Measurements from ENCODE around the gene GBX1. TPM values are rescaled to one million over a fixed set of nuclear protein-coding genes. Genes with fewer than 3 reads are reported as not detected.

Gene GBX1
- total RNA-seq, 1 experiment from 2014 or later = not detected

- Mint-ChIP-seq H3K4me3 (peak overlapping the region; percentile 47), H3K4me1 (peaks cover 12% of the 10 kb centered on the region), H3K36me3 (no peaks in the 10 kb centered on the region), H3K27me3 (ENCODE audit: low read depth) (peaks cover 70% of the 10 kb centered on the region), H3K9me3 (peaks cover 8% of the 10 kb centered on the region), H3K27ac (no peak overlapping the region)
- POLR2A ChIA-PET = no interaction called here
- no peak for TF ChIP-seq MAX (CRISPR knock-in tag; IDR thresholded peaks at IDR 0.05)
- TF ChIP-seq JUN (CRISPR knock-in tag; IDR thresholded peaks at IDR 0.05) = no peak
- TF ChIP-seq CTCF (IDR thresholded peaks at IDR 0.05) = peak; percentile 36; the same call in 1 of the 2 replicates
- 0 out of 2 replicates have a peak, but pooled peaks have one; percentile 9 for TF ChIP-seq FOXP1 (CRISPR knock-in tag; IDR thresholded peaks at IDR 0.05; ENCODE audit: borderline replicate concordance)
- no peak for TF ChIP-seq E2F4 (CRISPR knock-in tag; IDR thresholded peaks at IDR 0.05; ENCODE audit: borderline replicate concordance, low read depth)
- peak; percentile 59 for DNase-seq (ENCODE audit: low spot score)
- CTCF ChIA-PET = interaction anchor here (0.7 to 4.2 kb wide), 17 partner anchors 8 to 213 kb away, joined by 3 to 52 read pairs (median 3); partner anchors contain the start of genes ABCF2, GBX1 and H2BK1
- ATAC-seq = peak; percentile 40
Observed at GRCh38 chr7:151175793-151176311, 8.4 kb upstream of the GBX1 start.

- CTCF ChIA-PET = interaction anchor here (0.6 to 4.2 kb wide), 18 partner anchors 9 to 212 kb away, joined by 3 to 52 read pairs (median 3); partner anchors contain the start of genes ABCF2 and H2BK1
- H3K4me1 Mint-ChIP-seq = peaks cover 12% of the 10 kb centered on the region
Observed at GRCh38 chr7:151175047-151175792, 7.7 kb upstream of the GBX1 start.

More at GRCh38 chr7:151175047-151175792, 7.7 kb upstream of the GBX1 start:
- H3K36me3 Mint-ChIP-seq = no peaks in the 10 kb centered on the region
- DNase-seq (ENCODE audit: low spot score) (no peak), ATAC-seq (no peak)
- POLR2A ChIA-PET = no interaction called here
- H3K9me3 Mint-ChIP-seq = peaks cover 8% of the 10 kb centered on the region
- TF ChIP-seq ZNF138 (CRISPR knock-in tag; conservative IDR thresholded peaks at IDR 0.05) = no peak
- no peak for TF ChIP-seq NR1H2 (CRISPR knock-in tag; IDR thresholded peaks at IDR 0.05)
- no peak for TF ChIP-seq FOXJ3 (CRISPR knock-in tag; IDR thresholded peaks at IDR 0.05; ENCODE audit: borderline replicate concordance)
- TF ChIP-seq ATF1 (CRISPR knock-in tag; IDR thresholded peaks at IDR 0.05) = no peak
- no peak for TF ChIP-seq HMGA2 (CRISPR knock-in tag; IDR thresholded peaks at IDR 0.05)
- no peak; the same call in 1 of the 2 replicates for TF ChIP-seq ZBTB21 (CRISPR knock-in tag; IDR thresholded peaks at IDR 0.05; ENCODE audit: borderline replicate concordance)
- no peak for TF ChIP-seq JAZF1 (CRISPR knock-in tag; IDR thresholded peaks at IDR 0.05)
- TF ChIP-seq SMAD3 (CRISPR knock-in tag; IDR thresholded peaks at IDR 0.05; ENCODE audit: borderline replicate concordance) = no peak
- TF ChIP-seq ZNF416 (CRISPR knock-in tag; IDR thresholded peaks at IDR 0.05) = no peak
- no peak for TF ChIP-seq NR3C1 (CRISPR knock-in tag; conservative IDR thresholded peaks at IDR 0.05; ENCODE audit: low read depth)
- no peak for TF ChIP-seq CREM (CRISPR knock-in tag; IDR thresholded peaks at IDR 0.05)
- TF ChIP-seq AFF4 (CRISPR knock-in tag; IDR thresholded peaks at IDR 0.05; ENCODE audit: borderline replicate concordance) = no peak
- no peak for TF ChIP-seq EMX1 (CRISPR knock-in tag; IDR thresholded peaks at IDR 0.05)
- no peak for TF ChIP-seq RELA (CRISPR knock-in tag; IDR thresholded peaks at IDR 0.05; ENCODE audit: borderline replicate concordance)
- H3K27me3 Mint-ChIP-seq (ENCODE audit: low read depth) = peaks cover 77% of the 10 kb centered on the region
- no peak overlapping the region for H3K4me3 Mint-ChIP-seq
- no peak overlapping the region for H3K27ac Mint-ChIP-seq
